Ectodermal cell (in vitro differentiated cells): Measurements from ENCODE around the gene OR2T1. TPM values are rescaled to one million over a fixed set of nuclear protein-coding genes. Genes with fewer than 3 reads are reported as not detected.

ENCODE experiments used
- H3K27ac ChIP-seq: 2 replicates; pipeline ENCODE4 v1.7.0; 2013; ENCODE audit warnings: mild to moderate bottlenecking, low read depth, low read length; ENCODE audit not compliant: insufficient read depth, poor library complexity, severe bottlenecking
- H3K27me3 ChIP-seq: 2 replicates; pipeline ENCODE4 v1.7.0; 2013; ENCODE audit warnings: mild to moderate bottlenecking, low read length; ENCODE audit not compliant: insufficient read depth, control insufficient read depth, poor library complexity, severe bottlenecking
- H3K36me3 ChIP-seq: one replicate; pipeline ENCODE4 v1.7.0; 2013; ENCODE audit warnings: low read length; ENCODE audit not compliant: control insufficient read depth, insufficient read depth
- H3K4me1 ChIP-seq: one replicate; pipeline ENCODE4 v1.7.0; 2013; ENCODE audit warnings: low read length; ENCODE audit not compliant: control insufficient read depth, insufficient read depth
- H3K4me3 ChIP-seq: 2 replicates; pipeline ENCODE4 v1.7.0; 2013; ENCODE audit warnings: low read depth, low read length, control low read depth; ENCODE audit not compliant: insufficient read depth
- H3K9me3 ChIP-seq: 2 replicates; pipeline ENCODE4 v1.7.0; 2013; ENCODE audit warnings: mild to moderate bottlenecking, low read length, moderate library complexity; ENCODE audit not compliant: control insufficient read depth
- WGBS, 2 experiments: methylation state at CpG; one replicate each; pipeline ENCODE4 v1.1.7; 2013; ENCODE audit warnings: missing lambda C conversion rate in 2 of 2; 5-methylcytosine and 5-hydroxymethylcytosine counted together
- polyA plus RNA-seq, 4 experiments: library from polyadenylated mRNA; stranded (reverse); fragments of 50-300 nt; gene quantifications; one replicate each; pipeline ENCODE4 v1.2.3, GENCODE V29; 2013

The OR2T1 gene
- not detected for polyA plus RNA-seq (2013, experiment 1 of 4)
- polyA plus RNA-seq (2013, experiment 2 of 4), result not detected
- not detected for polyA plus RNA-seq (2013, experiment 3 of 4)
- polyA plus RNA-seq (2013, experiment 4 of 4), result not detected

GRCh38 chr1:248402748-248403147 is at the start of gene OR2T1:
Gene OR2T1, plus strand, starts transcription at chr1:248403048. Its CDS starts 3,100 bp downstream, at chr1:248406148.
- no peak within 1 kb of the TSS for H3K4me3 ChIP-seq
- H3K27me3 ChIP-seq, result no peaks in the 10 kb centered on the region
- H3K9me3 ChIP-seq, result peaks cover 27% of the 10 kb centered on the region
- WGBS, 2 experiments, result 60% methylated on average over 2 of the region's 3 CpGs; no CpG with 5 or more reads in 1 of the 2 experiments
- H3K36me3 ChIP-seq, result no peaks in the 10 kb centered on the region
- no peaks in the 10 kb centered on the region for H3K4me1 ChIP-seq
- no peak within 1 kb of the TSS for H3K27ac ChIP-seq

GRCh38 chr1:248359415-248359814 is 43.4 kb upstream of the OR2T1 start:
- peaks cover 15% of the 10 kb centered on the region for H3K9me3 ChIP-seq
- 32 to 58% methylated on average over 2 to 3 of the region's 3 CpGs for WGBS, 2 experiments
- no peaks in the 10 kb centered on the region for H3K4me1 ChIP-seq
- no peaks in the 10 kb centered on the region for H3K27me3 ChIP-seq
- H3K36me3 ChIP-seq, result no peaks in the 10 kb centered on the region
- H3K4me3 ChIP-seq, result no peak overlapping the region
- H3K27ac ChIP-seq, result no peak overlapping the region

GRCh38 chr1:248361121-248361715 is 41.6 kb upstream of the OR2T1 start, which contains the start of gene OR2T4:
Gene OR2T4, plus strand, starts transcription at chr1:248361665. Its CDS starts 0 bp downstream, at chr1:248361665.
- WGBS, 2 experiments, result 29 to 36% methylated on average over 3 of the region's 3 CpGs
- H3K9me3 ChIP-seq, result peaks cover 15% of the 10 kb centered on the region

GRCh38 chr1:248366609-248367008 is 36.2 kb upstream of the OR2T1 start:
- Histone ChIP-seq H3K27ac (no peak overlapping the region), H3K36me3 (no peaks in the 10 kb centered on the region), H3K27me3 (no peaks in the 10 kb centered on the region), H3K4me3 (no peak overlapping the region), H3K4me1 (no peaks in the 10 kb centered on the region), H3K9me3 (peaks cover 3% of the 10 kb centered on the region)

More at GRCh38 chr1:248361121-248361715, 41.6 kb upstream of the OR2T1 start, which contains the start of gene OR2T4:
- Histone ChIP-seq H3K27me3 (no peaks in the 10 kb centered on the region), H3K27ac (no peak within 1 kb of the TSS), H3K4me1 (no peaks in the 10 kb centered on the region), H3K36me3 (no peaks in the 10 kb centered on the region), H3K4me3 (no peak within 1 kb of the TSS)

GRCh38 chr1:248372394-248372793 is 30.5 kb upstream of the OR2T1 start:
- Histone ChIP-seq H3K27ac (no peak overlapping the region), H3K36me3 (no peaks in the 10 kb centered on the region), H3K27me3 (no peaks in the 10 kb centered on the region), H3K4me1 (no peaks in the 10 kb centered on the region), H3K4me3 (no peak overlapping the region), H3K9me3 (peaks cover 21% of the 10 kb centered on the region)
- WGBS, 2 experiments, result 67 to 76% methylated on average over 5 of the region's 5 CpGs

GRCh38 chr1:248373761-248374160 is 29.1 kb upstream of the OR2T1 start:
- Histone ChIP-seq H3K27me3 (no peaks in the 10 kb centered on the region), H3K9me3 (peaks cover 21% of the 10 kb centered on the region), H3K4me3 (no peak overlapping the region), H3K36me3 (no peaks in the 10 kb centered on the region), H3K4me1 (no peaks in the 10 kb centered on the region), H3K27ac (no peak overlapping the region)
- 74 to 75% methylated on average over 4 of the region's 4 CpGs for WGBS, 2 experiments

- no peak within 1 kb of the TSS for H3K27ac ChIP-seq
- H3K4me1 ChIP-seq, result no peaks in the 10 kb centered on the region
- peaks cover 25% of the 10 kb centered on the region for H3K9me3 ChIP-seq
- no peaks in the 10 kb centered on the region for H3K36me3 ChIP-seq
- H3K4me3 ChIP-seq, result no peak within 1 kb of the TSS
- no peaks in the 10 kb centered on the region for H3K27me3 ChIP-seq
Observed at GRCh38 chr1:248375446-248375845, 27.4 kb upstream of the OR2T1 start, which contains the start of gene OR2T6. Gene OR2T6, plus strand, starts transcription at chr1:248375746. Its CDS starts 11,863 bp downstream, at chr1:248387609.

GRCh38 chr1:248376916-248377315 is 25.9 kb upstream of the OR2T1 start:
- Histone ChIP-seq H3K27ac (no peak overlapping the region), H3K27me3 (no peaks in the 10 kb centered on the region), H3K4me1 (no peaks in the 10 kb centered on the region), H3K9me3 (peaks cover 25% of the 10 kb centered on the region), H3K4me3 (no peak overlapping the region), H3K36me3 (no peaks in the 10 kb centered on the region)
- 45 to 63% methylated on average over 3 of the region's 3 CpGs for WGBS, 2 experiments

GRCh38 chr1:248380854-248381253 is 22.0 kb upstream of the OR2T1 start:
- WGBS, 2 experiments, result 67 to 72% methylated on average over 2 to 3 of the region's 3 CpGs
- Histone ChIP-seq H3K4me1 (no peaks in the 10 kb centered on the region), H3K27me3 (no peaks in the 10 kb centered on the region), H3K27ac (no peak overlapping the region), H3K9me3 (peaks cover 18% of the 10 kb centered on the region), H3K36me3 (no peaks in the 10 kb centered on the region), H3K4me3 (no peak overlapping the region)

GRCh38 chr1:248388426-248388825 is 14.4 kb upstream of the OR2T1 start:
- H3K4me1 ChIP-seq, result no peaks in the 10 kb centered on the region
- no peaks in the 10 kb centered on the region for H3K36me3 ChIP-seq
- no peak overlapping the region for H3K4me3 ChIP-seq
- H3K27me3 ChIP-seq, result no peaks in the 10 kb centered on the region
- peaks cover 23% of the 10 kb centered on the region for H3K9me3 ChIP-seq
- 58 to 64% methylated on average over 2 of the region's 2 CpGs for WGBS, 2 experiments
- H3K27ac ChIP-seq, result no peak overlapping the region
